ENCODE measurements around the gene CIC. TPM values are rescaled to one million over a fixed set of nuclear protein-coding genes. Genes with fewer than 3 reads are reported as not detected.

Gene CIC
- total and polyA plus RNA-seq, 10 of the 15 experiments (the other 5 are each of a cell fraction or from before 2014, with no cell fraction given), result 0.18 to 50.6 (median 7.1) TPM

GRCh38 chr19:42242069-42242511 lies 27.0 kb upstream of the CIC start (continued):
- no peak for TF ChIP-seq RCOR1 (conservative IDR thresholded peaks at IDR 0.05; ENCODE audit: low read depth, low read length)
- TF ChIP-seq KAT2A (conservative IDR thresholded peaks at IDR 0.05; ENCODE audit: control insufficient read depth, low read depth, low read length), result no peak
- TF ChIP-seq CEBPZ (IDR thresholded peaks at IDR 0.05; ENCODE audit: low read depth, low read length), result no peak
- TF ChIP-seq EED (IDR thresholded peaks at IDR 0.05; ENCODE audit: low read depth), result no peak
- no peak for TF ChIP-seq E2F4 (IDR thresholded peaks at IDR 0.05; ENCODE audit: low read depth, low read length)
- TF ChIP-seq GATAD2B (conservative IDR thresholded peaks at IDR 0.05; ENCODE audit: low read depth), result peak; percentile 87
- TF ChIP-seq E2F8 (IDR thresholded peaks at IDR 0.05; ENCODE audit: low read depth, partially characterized antibody), result no peak
- TF ChIP-seq NFYA (IDR thresholded peaks at IDR 0.05; ENCODE audit: borderline replicate concordance, low read depth, low read length), result no peak
- TF ChIP-seq EGR1 (IDR thresholded peaks at IDR 0.05; ENCODE audit: borderline replicate concordance in 1 of 2, low read depth in 2 of 2, low read length in 2 of 2), result no peak
- TF ChIP-seq POLR2A (IDR thresholded peaks at IDR 0.05; ENCODE audit: low read depth, low read length), result no peak
- no peak for TF ChIP-seq CBFB (IDR thresholded peaks at IDR 0.05; ENCODE audit: low read depth)
- TF ChIP-seq SRF (IDR thresholded peaks at IDR 0.05; ENCODE audit: low read depth in 2 of 2, low read length in 2 of 2), result no peak
- TF ChIP-seq GABPA (IDR thresholded peaks at IDR 0.05; ENCODE audit: low read depth), result no peak
- no peak for TF ChIP-seq CTCF (IDR thresholded peaks at IDR 0.05 in 2 of 3, conservative IDR thresholded peaks at IDR 0.05 in 1 of 3; ENCODE audit: control insufficient read depth in 2 of 3, extremely low read depth in 1 of 3, insufficient read depth in 1 of 3, low read depth in 3 of 3, low read length in 3 of 3)
- TF ChIP-seq NFXL1 (IDR thresholded peaks at IDR 0.05; ENCODE audit: borderline replicate concordance), result no peak
- no peak for TF ChIP-seq PAX8 (IDR thresholded peaks at IDR 0.05)
- no peak for TF ChIP-seq MYC (IDR thresholded peaks at IDR 0.05; ENCODE audit: insufficient read depth, insufficient read length, insufficient replicate concordance, low read length, severe bottlenecking)
- TF ChIP-seq PAX5 (IDR thresholded peaks at IDR 0.05; ENCODE audit: borderline replicate concordance, low read depth, low read length), result no peak
- no peak for TF ChIP-seq RAD51 (IDR thresholded peaks at IDR 0.05)
- no peak for TF ChIP-seq RFX5 (IDR thresholded peaks at IDR 0.05; ENCODE audit: low read depth, low read length)
- TF ChIP-seq WRNIP1 (IDR thresholded peaks at IDR 0.05; ENCODE audit: borderline replicate concordance, low read depth, low read length), result no peak
- TF ChIP-seq POLR2AphosphoS2 (IDR thresholded peaks at IDR 0.05; ENCODE audit: low read depth, low read length), result no peak

Data from GM12878 (cell line).